GM21737 (cell line): ENCODE results near the gene ADPRS.

Source experiments
- ATAC-seq: cut with Tn5 transposase; IDR thresholded peaks from one replicate; pipeline ENCODE4 v1.9.1; 2021; ENCODE audit warnings: mild to moderate bottlenecking, moderate library complexity; ENCODE audit not compliant: unreplicated experiment

The ADPRS gene

DNA sequence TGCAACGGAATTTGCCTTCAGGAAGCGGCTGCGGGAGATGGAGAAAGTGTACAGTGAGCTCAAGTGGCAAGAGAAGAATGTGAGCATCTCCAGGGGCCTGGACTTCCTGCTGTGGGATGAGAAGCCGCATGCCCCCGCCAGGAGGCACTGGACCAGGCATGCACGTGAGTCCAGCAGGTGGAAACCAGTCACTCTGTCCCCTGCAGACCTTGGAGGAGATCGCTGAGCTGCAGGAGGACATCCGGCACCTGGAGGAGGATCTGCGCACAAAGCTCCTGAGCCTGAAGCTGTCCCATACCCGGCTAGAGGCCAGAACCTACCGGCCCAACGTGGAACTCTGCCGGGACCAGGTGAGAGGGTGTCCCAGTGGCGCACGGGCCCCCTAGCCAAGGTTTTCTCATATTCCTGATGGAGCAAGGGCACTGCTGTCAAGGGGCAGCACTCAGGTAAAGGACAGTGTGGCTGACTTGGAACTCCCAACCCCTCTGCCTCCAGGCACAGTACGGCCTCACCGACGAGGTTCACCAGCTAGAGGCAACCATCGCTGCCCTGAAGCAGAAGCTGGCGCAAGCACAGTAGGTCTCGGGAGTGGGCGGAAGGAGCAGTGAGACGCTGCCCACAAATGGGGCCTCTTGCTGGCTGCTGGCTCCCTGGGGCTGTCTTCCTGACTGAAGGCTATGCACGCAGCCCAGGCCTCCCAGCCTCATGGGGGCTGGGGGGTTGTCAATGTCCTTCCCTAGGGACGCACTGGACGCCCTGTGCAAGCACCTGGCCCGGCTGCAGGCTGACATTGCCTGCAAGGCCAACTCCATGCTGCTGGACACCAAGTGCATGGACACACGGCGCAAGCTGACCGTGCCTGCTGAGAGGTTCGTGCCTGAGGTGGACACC is 1.2 kb upstream of the ADPRS start:
- no peak for ATAC-seq

- ATAC-seq = no peak
These were observed 471 bp upstream of the ADPRS start for GRCh38 chr1:36088265-36088576.

DNA sequence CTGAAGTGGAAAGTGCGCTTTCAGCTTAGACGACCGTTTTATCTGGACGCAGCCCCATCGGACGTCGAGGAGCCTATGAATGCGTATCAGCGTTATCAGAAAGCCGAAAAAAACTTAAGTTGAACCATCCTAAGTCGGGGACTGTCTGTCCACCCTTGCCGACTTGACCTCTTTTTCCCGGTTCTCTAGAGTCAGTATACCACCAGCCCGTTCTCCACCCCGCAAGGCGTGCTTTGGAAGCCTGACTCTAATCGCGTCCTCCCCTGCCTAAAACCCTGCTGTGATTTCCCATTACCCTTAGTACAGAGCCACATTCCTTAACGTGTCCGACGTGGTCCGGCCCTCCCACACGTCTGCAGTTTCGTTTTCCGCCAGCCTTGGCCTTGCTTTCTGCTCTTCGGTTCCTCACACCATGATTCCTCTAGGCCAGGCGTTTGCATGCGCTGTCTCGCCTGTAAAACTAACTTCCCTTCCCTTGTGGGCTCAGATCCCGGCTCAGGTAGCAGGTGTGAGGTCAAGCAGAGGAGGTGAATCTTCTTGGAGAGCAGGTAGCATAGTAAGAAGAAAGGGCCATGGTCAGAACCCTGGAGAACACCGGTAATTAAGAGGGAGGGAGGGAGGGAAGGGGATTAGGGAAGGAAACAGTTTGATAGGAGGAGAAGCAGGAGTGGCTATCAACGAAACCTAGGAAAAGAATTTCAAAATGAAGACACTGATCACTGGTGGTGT is 865 bp downstream of the ADPRS start:
- ATAC-seq = no peak

GRCh38 chr1:36091141-36091540 is 2.4 kb downstream of the ADPRS start:
- no peak for ATAC-seq

- no peak for ATAC-seq
These were observed 3.0 kb downstream of the ADPRS start for GRCh38 chr1:36091698-36092097.

GRCh38 chr1:36092166-36092797 is 3.6 kb downstream of the ADPRS start:
- no peak for ATAC-seq

GRCh38 chr1:36092798-36093185 is 4.1 kb downstream of the ADPRS start:
- no peak for ATAC-seq

GRCh38 chr1:36093226-36093625 is 4.5 kb downstream of the ADPRS start:
- no peak for ATAC-seq

DNA sequence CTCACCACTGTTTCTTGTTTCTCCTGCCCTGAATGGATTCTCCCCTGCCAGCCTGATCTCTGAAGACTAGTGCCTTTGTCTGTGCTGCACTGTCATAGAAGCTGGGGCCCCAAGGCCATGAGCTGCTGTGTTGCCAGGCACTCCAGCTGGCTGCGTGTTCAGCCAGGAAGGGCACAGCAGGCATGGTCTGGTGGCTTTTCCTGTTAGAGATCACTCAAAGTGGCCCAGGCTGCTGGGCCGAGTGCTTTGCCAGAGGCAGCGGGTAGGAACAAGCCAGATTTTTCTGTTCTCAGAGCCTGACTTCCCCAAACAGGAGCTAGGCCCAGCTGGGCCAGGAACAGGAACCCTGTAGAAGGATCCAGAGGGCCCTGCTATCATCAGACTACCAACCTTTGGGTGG is 5.2 kb downstream of the ADPRS start:
- no peak for ATAC-seq

DNA sequence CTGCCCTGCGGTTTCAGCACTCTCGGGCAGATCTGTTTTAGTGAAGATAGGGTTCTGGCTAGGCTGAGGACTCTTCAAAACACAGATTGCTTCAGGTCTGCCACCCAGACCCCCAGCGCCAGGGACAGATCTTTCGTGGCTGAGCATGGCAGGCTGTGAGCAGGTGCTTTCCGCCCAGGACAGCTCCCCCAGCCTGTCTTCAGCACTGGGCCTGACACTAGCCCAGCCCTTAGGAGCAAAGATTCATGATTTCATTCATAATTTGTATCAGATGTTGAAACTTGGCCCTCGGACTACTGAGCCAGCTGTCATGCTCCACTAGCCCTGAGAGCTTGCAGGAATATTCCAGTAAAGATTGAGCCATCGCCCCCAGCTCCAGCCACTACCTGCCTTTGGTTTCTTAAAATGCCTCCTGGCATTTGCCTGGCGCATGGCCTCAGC is 5.9 kb downstream of the ADPRS start:
- ATAC-seq = no peak

GRCh38 chr1:36095760-36096405 is 7.2 kb downstream of the ADPRS start:
- no peak for ATAC-seq

DNA sequence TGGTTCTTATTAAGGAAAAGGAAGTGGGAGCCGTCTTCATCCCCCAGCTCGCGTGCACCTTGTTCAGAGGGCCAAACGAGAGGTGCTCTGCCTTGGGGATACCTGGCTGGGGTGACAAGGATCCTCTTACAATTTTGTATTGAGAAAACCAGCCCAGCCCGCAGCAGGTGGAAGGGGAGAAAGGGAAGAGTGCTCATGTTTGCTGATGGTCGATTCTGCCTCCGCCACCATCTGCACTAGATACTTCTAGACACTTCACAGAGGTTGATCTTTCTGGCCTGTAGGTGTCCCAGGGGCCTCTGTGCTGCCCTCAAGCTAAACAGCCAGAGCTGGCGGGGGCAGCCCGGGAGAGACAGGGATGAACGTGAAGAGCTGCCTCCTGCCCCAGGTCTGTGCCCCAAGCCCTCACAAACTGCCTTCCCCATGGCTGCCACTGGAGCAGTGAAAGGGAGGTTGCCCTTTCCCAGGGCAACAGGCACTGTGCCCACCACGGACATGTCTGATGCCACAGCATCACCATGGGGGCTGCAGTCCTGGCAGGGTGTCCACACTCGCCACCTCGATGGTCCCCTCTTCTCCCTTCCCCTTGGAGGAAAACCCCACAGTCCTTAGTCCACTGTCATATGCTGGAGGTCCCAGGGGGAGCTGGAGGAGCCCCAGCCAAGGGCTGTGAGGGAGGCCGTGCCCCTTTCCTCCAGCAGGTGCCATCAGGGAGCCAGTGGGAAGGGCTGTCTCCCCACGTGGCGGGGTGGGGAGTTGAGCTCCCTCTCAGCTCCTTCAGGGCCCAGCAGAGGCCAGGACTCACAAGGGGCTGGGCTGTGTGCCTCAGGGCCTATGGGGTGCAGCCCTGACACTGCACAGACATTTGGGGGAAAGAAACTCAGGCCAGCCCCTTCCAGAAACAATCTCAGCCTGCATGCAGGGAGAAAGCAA is 8.1 kb downstream of the ADPRS start:
- no peak for ATAC-seq

DNA sequence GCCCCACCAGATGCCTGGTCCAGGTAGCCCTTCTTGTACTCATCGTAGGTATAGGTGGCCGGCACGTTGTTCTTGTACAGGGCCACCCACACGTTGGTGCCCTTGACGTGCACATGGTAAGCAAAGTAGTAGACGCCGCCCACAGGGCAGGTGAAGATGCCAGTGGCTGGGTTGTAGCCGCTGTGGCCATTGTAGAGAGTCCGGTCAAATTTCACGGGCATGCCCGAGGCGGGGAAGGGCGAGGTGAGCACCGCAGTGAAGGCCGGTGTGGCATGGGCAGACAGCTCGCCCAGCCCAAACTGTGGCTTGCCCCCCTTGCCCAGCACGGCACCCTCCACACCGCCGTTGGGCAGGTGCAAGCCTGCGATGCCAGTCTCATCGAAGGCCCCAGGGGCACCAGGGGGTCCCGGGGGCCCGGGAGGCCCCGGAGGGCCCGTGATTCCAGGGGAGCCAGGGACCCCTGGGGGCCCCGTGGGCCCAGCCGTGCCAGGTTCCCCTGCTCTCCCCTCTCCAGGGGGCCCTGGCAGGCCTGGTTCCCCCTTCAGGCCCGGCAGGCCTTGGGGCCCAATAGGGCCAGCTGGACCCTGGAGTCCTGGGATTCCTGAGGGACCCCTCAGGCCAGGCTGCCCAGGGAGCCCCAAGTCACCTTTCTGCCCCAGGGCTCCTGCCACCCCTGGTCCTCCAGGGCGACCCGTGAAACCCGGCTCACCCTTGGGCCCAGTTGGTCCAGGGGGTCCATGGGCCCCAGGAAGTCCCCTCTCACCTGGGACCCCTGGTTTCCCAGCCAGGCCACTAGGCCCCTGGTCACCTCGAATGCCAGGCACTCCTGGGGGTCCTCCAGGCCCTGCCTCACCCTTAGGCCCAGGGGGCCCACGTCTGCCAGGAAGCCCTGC is 9.2 kb downstream of the ADPRS start:
- ATAC-seq = no peak

- ATAC-seq = no peak
These were observed 10.1 kb downstream of the ADPRS start for GRCh38 chr1:36098650-36099365.

DNA sequence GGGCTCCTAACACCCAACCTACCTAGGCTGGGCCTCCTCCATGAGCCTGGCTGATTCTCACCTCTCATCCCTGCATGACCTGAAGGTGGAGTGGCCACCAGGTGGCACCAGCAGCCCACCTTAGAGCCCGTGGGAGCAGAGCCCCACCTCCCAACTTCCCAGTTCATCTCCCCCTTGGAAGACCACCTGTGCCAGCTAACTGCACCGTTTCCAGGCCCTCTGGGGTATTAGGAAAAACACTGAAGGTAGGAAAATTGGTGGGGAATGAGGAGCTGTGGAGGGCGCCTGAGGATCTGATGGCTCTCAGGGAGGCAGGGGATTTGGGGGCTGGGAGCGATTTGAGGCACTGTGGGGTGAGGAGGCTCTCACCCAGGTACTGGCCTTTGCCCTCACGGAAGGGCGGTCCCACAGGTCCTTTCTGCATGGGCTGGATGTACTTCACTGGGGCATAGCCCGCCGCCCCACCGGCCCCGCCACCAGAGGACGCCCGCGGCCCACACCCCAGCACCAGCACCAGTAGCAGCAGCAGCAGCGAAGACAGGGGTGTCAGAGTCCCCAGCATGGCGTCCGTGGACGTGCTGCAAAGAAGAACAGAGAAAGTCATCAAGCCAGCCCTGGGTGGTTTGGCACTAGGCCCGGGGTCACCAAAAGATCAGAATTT is 11.1 kb downstream of the ADPRS start:
- no peak for ATAC-seq

DNA sequence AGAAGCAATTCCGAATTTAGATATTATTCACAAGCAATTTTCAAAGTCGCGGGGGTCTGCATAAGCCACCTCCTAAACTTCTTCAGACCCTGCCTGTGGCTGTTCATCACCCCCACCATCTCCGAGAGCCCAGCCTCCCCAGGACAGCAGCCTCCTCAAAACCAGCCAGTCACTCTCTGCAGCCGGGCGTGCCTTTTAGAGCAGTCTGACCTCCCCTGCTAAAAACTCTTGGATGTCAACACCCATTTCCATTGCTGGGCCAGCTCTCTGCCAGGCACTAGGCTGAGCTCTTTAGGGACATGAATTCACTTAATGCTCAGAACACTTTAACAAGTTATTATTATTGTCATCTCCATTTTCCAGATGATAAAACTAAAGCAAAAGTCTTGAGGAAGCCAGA is 11.7 kb downstream of the ADPRS start:
- ATAC-seq = no peak

DNA sequence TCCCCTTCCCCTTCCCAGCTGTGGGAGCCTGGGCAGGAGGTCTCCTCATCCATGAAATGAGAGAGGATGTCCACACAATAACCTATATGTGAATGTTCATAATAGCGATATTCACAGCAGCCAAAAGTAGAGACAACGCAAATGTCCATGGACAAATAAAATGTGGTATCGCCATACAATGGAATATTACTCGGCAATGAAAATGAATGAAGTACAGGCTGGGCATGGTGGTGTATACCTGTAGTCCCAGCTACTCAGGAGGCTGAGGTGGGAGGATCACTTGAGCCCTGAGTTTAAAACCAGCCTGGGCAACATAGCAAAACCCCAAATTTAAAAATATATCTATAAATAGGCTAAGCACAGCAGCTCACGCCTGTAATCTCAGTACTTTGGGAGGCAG is 12.9 kb downstream of the ADPRS start:
- no peak for ATAC-seq

DNA sequence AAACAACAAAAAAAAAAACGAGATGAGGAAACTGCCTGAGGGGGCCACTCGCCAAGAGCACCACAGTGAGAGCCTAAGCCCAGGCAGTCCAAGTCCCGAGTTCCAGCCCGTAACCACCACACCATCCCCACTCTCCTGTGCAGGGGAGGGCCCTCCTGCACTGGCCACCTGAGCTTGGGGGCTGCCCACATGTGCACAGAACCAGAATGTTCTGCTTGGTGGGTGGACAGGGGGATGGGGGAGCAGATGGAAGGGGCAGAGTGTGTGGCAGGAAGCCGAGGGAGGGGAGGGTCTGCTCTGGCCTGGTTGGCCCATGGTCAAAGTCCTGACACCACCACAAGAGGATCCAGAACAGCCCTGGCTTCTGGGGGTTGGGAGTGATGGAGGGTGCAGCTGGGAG is 17.6 kb downstream of the ADPRS start:
- ATAC-seq = no peak
